ENCODE measurements around the gene CBARP. TPM values are rescaled to one million over a fixed set of nuclear protein-coding genes. Genes with fewer than 3 reads are reported as not detected.

The CBARP gene
- total and polyA plus RNA-seq, 2 of the 13 experiments (the other 11 are each of a cell fraction or from before 2014, with no cell fraction given), result 1.2 to 1.4 TPM

DNA sequence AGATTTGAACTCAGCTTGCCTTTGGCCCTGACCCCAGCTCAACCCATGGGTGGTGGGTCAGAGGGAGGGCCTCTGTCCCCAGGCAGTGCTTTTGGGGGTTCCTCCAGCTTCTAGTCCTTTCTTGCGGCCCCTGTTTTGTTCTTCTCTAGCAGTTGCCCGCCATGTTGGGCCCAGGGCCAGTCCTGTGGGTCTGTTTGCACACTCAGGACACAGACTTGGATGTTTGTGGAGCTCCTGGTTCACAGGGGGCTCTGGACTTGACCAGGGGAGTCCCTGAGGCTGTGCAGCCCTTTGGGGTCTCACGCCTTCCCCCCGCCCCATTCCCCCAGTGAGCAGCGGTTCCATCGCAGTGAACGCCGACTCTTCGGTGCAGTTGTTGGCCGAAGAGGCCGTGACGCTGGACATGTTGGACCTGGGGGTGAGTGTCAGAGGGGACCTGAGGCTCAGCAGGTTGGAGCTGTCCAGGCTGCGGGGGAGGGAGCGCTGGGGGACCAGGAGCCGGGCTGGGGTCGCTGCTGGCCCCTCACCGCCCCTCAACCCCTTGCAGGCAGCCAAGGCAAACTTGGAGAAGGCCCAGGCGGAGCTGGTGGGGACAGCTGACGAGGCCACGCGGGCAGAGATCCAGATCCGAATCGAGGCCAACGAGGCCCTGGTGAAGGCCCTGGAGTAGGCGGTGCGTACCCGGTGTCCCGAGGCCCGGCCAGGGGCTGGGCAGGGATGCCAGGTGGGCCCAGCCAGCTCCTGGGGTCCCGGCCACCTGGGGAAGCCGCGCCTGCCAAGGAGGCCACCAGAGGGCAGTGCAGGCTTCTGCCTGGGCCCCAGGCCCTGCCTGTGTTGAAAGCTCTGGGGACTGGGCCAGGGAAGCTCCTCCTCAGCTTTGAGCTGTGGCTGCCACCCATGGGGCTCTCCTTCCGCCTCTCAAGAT, 6.2 kb upstream of the CBARP start (continued):
- no peak for TF ChIP-seq TEF (CRISPR knock-in tag; IDR thresholded peaks at IDR 0.05)
- TF ChIP-seq RAD21 (CRISPR knock-in tag; IDR thresholded peaks at IDR 0.05), result peak; percentile 98
- no peak for TF ChIP-seq ZNF414 (CRISPR knock-in tag; IDR thresholded peaks at IDR 0.05)
- no peak for TF ChIP-seq ZNF619 (CRISPR knock-in tag; IDR thresholded peaks at IDR 0.05)
- TF ChIP-seq JUN (CRISPR knock-in tag; IDR thresholded peaks at IDR 0.05), result no peak
- no peak for TF ChIP-seq ZNF280D (CRISPR knock-in tag; IDR thresholded peaks at IDR 0.05)
- no peak for TF ChIP-seq ZNF3 (CRISPR knock-in tag; IDR thresholded peaks at IDR 0.05)
- no peak for TF ChIP-seq GPBP1L1 (CRISPR knock-in tag; IDR thresholded peaks at IDR 0.05)
- TF ChIP-seq, protein P1, sequence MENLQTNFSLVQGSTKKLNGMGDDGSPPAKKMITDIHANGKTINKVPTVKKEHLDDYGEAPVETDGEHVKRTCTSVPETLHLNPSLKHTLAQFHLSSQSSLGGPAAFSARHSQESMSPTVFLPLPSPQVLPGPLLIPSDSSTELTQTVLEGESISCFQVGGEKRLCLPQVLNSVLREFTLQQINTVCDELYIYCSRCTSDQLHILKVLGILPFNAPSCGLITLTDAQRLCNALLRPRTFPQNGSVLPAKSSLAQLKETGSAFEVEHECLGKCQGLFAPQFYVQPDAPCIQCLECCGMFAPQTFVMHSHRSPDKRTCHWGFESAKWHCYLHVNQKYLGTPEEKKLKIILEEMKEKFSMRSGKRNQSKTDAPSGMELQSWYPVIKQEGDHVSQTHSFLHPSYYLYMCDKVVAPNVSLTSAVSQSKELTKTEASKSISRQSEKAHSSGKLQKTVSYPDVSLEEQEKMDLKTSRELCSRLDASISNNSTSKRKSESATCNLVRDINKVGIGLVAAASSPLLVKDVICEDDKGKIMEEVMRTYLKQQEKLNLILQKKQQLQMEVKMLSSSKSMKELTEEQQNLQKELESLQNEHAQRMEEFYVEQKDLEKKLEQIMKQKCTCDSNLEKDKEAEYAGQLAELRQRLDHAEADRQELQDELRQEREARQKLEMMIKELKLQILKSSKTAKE (CRISPR knock-in tag; IDR thresholded peaks at IDR 0.05; ENCODE audit: borderline replicate concordance), result no peak
- no peak for TF ChIP-seq IRF1 (CRISPR knock-in tag; IDR thresholded peaks at IDR 0.05; ENCODE audit: low read depth)
- TF ChIP-seq, protein P2, sequence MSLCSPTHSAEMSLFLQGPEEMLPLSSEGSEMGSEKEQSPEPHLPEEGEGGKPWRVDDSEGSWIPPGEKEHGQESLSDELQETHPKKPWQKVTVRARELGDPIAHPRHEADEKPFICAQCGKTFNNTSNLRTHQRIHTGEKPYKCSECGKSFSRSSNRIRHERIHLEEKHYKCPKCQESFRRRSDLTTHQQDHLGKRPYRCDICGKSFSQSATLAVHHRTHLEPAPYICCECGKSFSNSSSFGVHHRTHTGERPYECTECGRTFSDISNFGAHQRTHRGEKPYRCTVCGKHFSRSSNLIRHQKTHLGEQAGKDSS (CRISPR knock-in tag; IDR thresholded peaks at IDR 0.05; ENCODE audit: borderline replicate concordance, low read depth), result peak; percentile 28; the same call in 1 of the 2 replicates
- TF ChIP-seq ZNF484 (CRISPR knock-in tag; IDR thresholded peaks at IDR 0.05; ENCODE audit: borderline replicate concordance, low read depth), result no peak
- no peak for TF ChIP-seq NFIC (IDR thresholded peaks at IDR 0.05; ENCODE audit: low read length)
- no peak for TF ChIP-seq CREB1 (IDR thresholded peaks at IDR 0.05)
- TF ChIP-seq CREB1 (CRISPR knock-in tag; IDR thresholded peaks at IDR 0.05), result no peak
- no peak for TF ChIP-seq ZNF33B (CRISPR knock-in tag; IDR thresholded peaks at IDR 0.05)
- TF ChIP-seq ZNF234 (CRISPR knock-in tag; conservative IDR thresholded peaks at IDR 0.05), result no peak
